Sigmoid colon (tissue), 7 donors: Measurements from ENCODE around the gene PIK3C2G. TPM values are rescaled to one million over a fixed set of nuclear protein-coding genes. Genes with fewer than 3 reads are reported as not detected.

Experiments
- DNase-seq: peaks from one replicate; pipeline ENCODE4 v3.0.0-alpha.2; 2019
- H3K27ac ChIP-seq, 4 donors: fragments of 200-600 bp; sonication (generic); one replicate each; pipeline ENCODE4 v1.5.1; 2016 to 2019; ENCODE audit warnings: mild to moderate bottlenecking in 1 of 4
- H3K27me3 ChIP-seq, 3 donors: fragments of 200-600 bp; sonication (generic); one replicate each; pipeline ENCODE4 v1.5.1; 2019; ENCODE audit warnings: mild to moderate bottlenecking in 1 of 3
- H3K36me3 ChIP-seq, 4 donors: fragments of 200-600 bp; sonication (generic); one replicate each; pipeline ENCODE4 v1.5.1; 2016 to 2019
- H3K4me1 ChIP-seq, 4 donors: fragments of 200-600 bp; sonication (generic); one replicate each; pipeline ENCODE4 v1.5.1; 2017 to 2019
- H3K4me3 ChIP-seq, 4 donors: fragments of 200-600 bp; sonication (generic); one replicate each; pipeline ENCODE4 v1.5.1; 2017 to 2019; ENCODE audit warnings: mild to moderate bottlenecking in 2 of 4, moderate library complexity in 1 of 4
- H3K9me3 ChIP-seq, 4 donors: fragments of 200-600 bp in 3 of 4; sonication (generic) in 3 of 4; one replicate each; pipeline versions ENCODE4 v1.5.1 to v1.6.1; 2013 to 2019
- CTCF ChIP-seq, 4 experiments: fragments of 450-650 bp in 3 of 4; fragments of 200-600 bp in 1 of 4; IDR thresholded peaks; one replicate each; pipeline ENCODE4 v1.5.1; 2016 to 2019; ENCODE audit warnings: antibody characterized with exemption in 4 of 4, mild to moderate bottlenecking in 3 of 4, moderate library complexity in 2 of 4
- EP300 ChIP-seq, 4 donors: sonication (generic); formaldehyde crosslinking; IDR thresholded peaks; one replicate each; pipeline ENCODE4 v1.6.1; 2017; ENCODE audit warnings: antibody characterized with exemption in 4 of 4
- POLR2A ChIP-seq, 2 donors: fragments of 450-650 bp; IDR thresholded peaks; one replicate each; pipeline ENCODE4 v1.6.1; 2016; ENCODE audit warnings: antibody characterized with exemption in 2 of 2, mild to moderate bottlenecking in 2 of 2, moderate library complexity in 2 of 2
- POLR2AphosphoS5 ChIP-seq, 4 donors: sonication (generic); formaldehyde crosslinking; IDR thresholded peaks; one replicate each; pipeline ENCODE4 v1.6.1; 2017; ENCODE audit warnings: antibody characterized with exemption in 4 of 4
- WGBS, 2 donors: extraction: QIAGEN DNeasy Blood & Tissue Kit; methylation state at CpG; one replicate each; pipeline ENCODE4 v1.1.7; 2013; 5-methylcytosine and 5-hydroxymethylcytosine counted together
- intact Hi-C: fragments of 100-400 bp; cut with DNase I; formaldehyde crosslinking; loops from one replicate; pipeline ENCODE4 v1.15.1; 2023
- polyA plus RNA-seq, 3 donors: library from polyadenylated mRNA; stranded (reverse); fragments of 200-250 nt; gene quantifications; one replicate each; pipeline ENCODE4 v1.2.3, GENCODE V29; 2013
- total RNA-seq, 4 donors: library from RNA; depleted of rRNA; stranded (reverse); fragments of >200 nt; gene quantifications; one replicate each; pipeline ENCODE4 v1.1.0, GENCODE V29; 2016
- donor health status: healthy with polysubstance abuse.
- donor health status: Bipolar disorder and iron deficiency.
- donor health status: healthy.

PIK3C2G gene
- total and polyA plus RNA-seq, 7 donors, result 0.07 to 1.7 (median 0.63) TPM; not detected in 1

GRCh38 chr12:18589316-18589715 lies 328.0 kb downstream of the PIK3C2G start:
- DNase-seq, result no peak
- no peak overlapping the region for H3K4me3 ChIP-seq
- TF ChIP-seq POLR2AphosphoS5 (IDR thresholded peaks at IDR 0.05), result no peak
- no peak for TF ChIP-seq EP300 (IDR thresholded peaks at IDR 0.05)
- no peak for TF ChIP-seq POLR2A (IDR thresholded peaks at IDR 0.05)
- no peak for TF ChIP-seq CTCF (IDR thresholded peaks at IDR 0.05)
- H3K4me1 ChIP-seq, result no peaks in the 10 kb centered on the region
- intact Hi-C loops, result no loop called here
- H3K27me3 ChIP-seq, result no peaks in the 10 kb centered on the region
- no peaks in the 10 kb centered on the region for H3K36me3 ChIP-seq
- peaks cover 0 to 5% (median 0%) of the 10 kb centered on the region in 4 donors for H3K9me3 ChIP-seq
- H3K27ac ChIP-seq, result no peak overlapping the region

- no peak overlapping the region for H3K4me3 ChIP-seq
- DNase-seq, result no peak
- peaks cover 0 to 1% (median 0%) of the 10 kb centered on the region in 4 donors for H3K9me3 ChIP-seq
- H3K27me3 ChIP-seq, result no peaks in the 10 kb centered on the region
- H3K4me1 ChIP-seq, result no peaks in the 10 kb centered on the region
- no peak overlapping the region for H3K27ac ChIP-seq
- TF ChIP-seq POLR2AphosphoS5 (IDR thresholded peaks at IDR 0.05) (no peak), EP300 (IDR thresholded peaks at IDR 0.05) (no peak), CTCF (IDR thresholded peaks at IDR 0.05) (no peak), POLR2A (IDR thresholded peaks at IDR 0.05) (no peak)
- intact Hi-C loops, result no loop called here
- H3K36me3 ChIP-seq, result no peaks in the 10 kb centered on the region
These were observed 330.2 kb downstream of the PIK3C2G start for GRCh38 chr12:18591473-18591872.

GRCh38 chr12:18595412-18595811 lies 334.1 kb downstream of the PIK3C2G start:
- H3K4me1 ChIP-seq, result no peaks in the 10 kb centered on the region
- H3K27me3 ChIP-seq, result no peaks in the 10 kb centered on the region
- no peak overlapping the region for H3K27ac ChIP-seq
- no peaks in the 10 kb centered on the region for H3K9me3 ChIP-seq
- H3K4me3 ChIP-seq, result no peak overlapping the region
- no peak for DNase-seq
- TF ChIP-seq EP300 (IDR thresholded peaks at IDR 0.05) (no peak), CTCF (IDR thresholded peaks at IDR 0.05) (no peak), POLR2AphosphoS5 (IDR thresholded peaks at IDR 0.05) (no peak), POLR2A (IDR thresholded peaks at IDR 0.05) (no peak)
- H3K36me3 ChIP-seq, result no peaks in the 10 kb centered on the region
- intact Hi-C loops, result no loop called here

GRCh38 chr12:18601962-18602361 lies 340.6 kb downstream of the PIK3C2G start:
- TF ChIP-seq EP300 (IDR thresholded peaks at IDR 0.05) (no peak), POLR2A (IDR thresholded peaks at IDR 0.05) (no peak), POLR2AphosphoS5 (IDR thresholded peaks at IDR 0.05) (no peak), CTCF (IDR thresholded peaks at IDR 0.05) (no peak)
- 92 to 94% methylated on average over 7 of the region's 7 CpGs for WGBS, 2 donors
- intact Hi-C loops, result no loop called here

GRCh38 chr12:18612971-18613370 lies 351.7 kb downstream of the PIK3C2G start:
- intact Hi-C loops, result no loop called here
- Histone ChIP-seq H3K4me3 (no peak overlapping the region), H3K4me1 (peaks cover 0 to 22% (median 7%) of the 10 kb centered on the region in 4 donors), H3K9me3 (no peaks in the 10 kb centered on the region), H3K36me3 (no peaks in the 10 kb centered on the region), H3K27me3 (no peaks in the 10 kb centered on the region), H3K27ac (peak overlapping the region in 1 of 4 donors; percentile 41)
- WGBS, 2 donors, result 79 to 89% methylated on average over 2 of the region's 2 CpGs
- DNase-seq, result no peak
- TF ChIP-seq POLR2A (IDR thresholded peaks at IDR 0.05), result no peak
- no peak for TF ChIP-seq EP300 (IDR thresholded peaks at IDR 0.05)
- TF ChIP-seq CTCF (IDR thresholded peaks at IDR 0.05), result no peak
- no peak for TF ChIP-seq POLR2AphosphoS5 (IDR thresholded peaks at IDR 0.05)

More at GRCh38 chr12:18601962-18602361, 340.6 kb downstream of the PIK3C2G start:
- no peak overlapping the region for H3K4me3 ChIP-seq
- H3K9me3 ChIP-seq, result no peaks in the 10 kb centered on the region
- no peaks in the 10 kb centered on the region for H3K27me3 ChIP-seq
- H3K36me3 ChIP-seq, result no peaks in the 10 kb centered on the region
- no peak overlapping the region for H3K27ac ChIP-seq
- H3K4me1 ChIP-seq, result no peaks in the 10 kb centered on the region
- no peak for DNase-seq
